Neuronal stem cell (in vitro differentiated cells): ENCODE results near the gene MAP3K20.

ENCODE experiments used
- DNase-seq: peaks from one replicate; pipeline ENCODE4 v3.0.0-alpha.2; 2013; ENCODE audit warnings: low spot score
- H2AFZ ChIP-seq: one replicate; pipeline ENCODE4 v1.6.1; 2013; ENCODE audit warnings: mild to moderate bottlenecking, low read length, inconsistent platforms
- H2AK5ac ChIP-seq: 2 replicates; pipeline ENCODE4 v1.6.1; 2013; ENCODE audit warnings: low read depth, mild to moderate bottlenecking, inconsistent platforms, low read length, moderate library complexity, mixed read lengths
- H2BK120ac ChIP-seq: 2 replicates; pipeline ENCODE4 v1.6.1; 2013; ENCODE audit warnings: low read depth, mild to moderate bottlenecking, inconsistent platforms, low read length, moderate library complexity, mixed read lengths
- H2BK12ac ChIP-seq: one replicate; pipeline ENCODE4 v1.6.1; 2013; ENCODE audit warnings: low read length, inconsistent platforms
- H2BK15ac ChIP-seq: 2 replicates; pipeline ENCODE4 v1.6.1; 2013; ENCODE audit warnings: mild to moderate bottlenecking, low read length, inconsistent platforms, mixed read lengths
- H2BK5ac ChIP-seq: one replicate; pipeline ENCODE4 v1.6.1; 2013; ENCODE audit warnings: inconsistent platforms, mild to moderate bottlenecking, low read length, moderate library complexity
- H3K14ac ChIP-seq: one replicate; pipeline ENCODE4 v1.6.1; 2013; ENCODE audit warnings: low read length, inconsistent platforms
- H3K18ac ChIP-seq: 2 replicates; pipeline ENCODE4 v1.6.1; 2013; ENCODE audit warnings: low read length, inconsistent platforms
- H3K23ac ChIP-seq: 2 replicates; pipeline ENCODE4 v1.6.1; 2013; ENCODE audit warnings: low read depth, mild to moderate bottlenecking, mixed read lengths, low read length, inconsistent platforms; ENCODE audit not compliant: poor library complexity
- H3K27ac ChIP-seq: replicated peaks from 3 replicates; pipeline ENCODE4 v1.5.1; 2013; ENCODE audit warnings: low read length, inconsistent platforms
- H3K27me3 ChIP-seq, 3 experiments: 2 replicates each; pipeline ENCODE4 v1.6.1; 2013; ENCODE audit warnings: low read length in 3 of 3, mild to moderate bottlenecking in 2 of 3, inconsistent platforms in 1 of 3, low read depth in 1 of 3, mixed read lengths in 1 of 3, moderate library complexity in 1 of 3; ENCODE audit not compliant: control insufficient read depth in 3 of 3, insufficient read depth in 3 of 3
- H3K36me3 ChIP-seq, 2 donors: replicated peaks in 1 of 2; 2 replicates each; pipeline ENCODE4 v1.6.1; 2013; ENCODE audit warnings: low read length in 2 of 2; ENCODE audit not compliant: control insufficient read depth in 2 of 2, insufficient read depth in 2 of 2
- H3K4ac ChIP-seq: 2 replicates; pipeline ENCODE4 v1.6.1; 2013; ENCODE audit warnings: inconsistent platforms, mild to moderate bottlenecking, low read length, moderate library complexity
- H3K4me1 ChIP-seq, 2 donors: 1 replicate in 1 of 2; 2 replicates in 1 of 2; pipeline ENCODE4 v1.6.1; 2013; ENCODE audit warnings: low read length in 2 of 2, low read depth in 1 of 2; ENCODE audit not compliant: control insufficient read depth in 2 of 2, insufficient read depth in 1 of 2
- H3K4me2 ChIP-seq: one replicate; pipeline ENCODE4 v1.6.1; 2013; ENCODE audit warnings: mild to moderate bottlenecking, low read length, inconsistent platforms; ENCODE audit not compliant: insufficient read depth, poor library complexity, severe bottlenecking
- H3K4me3 ChIP-seq, 2 donors: 2 replicates each; pipeline ENCODE4 v1.5.1; 2013; ENCODE audit warnings: low read length in 2 of 2, mild to moderate bottlenecking in 2 of 2, inconsistent platforms in 1 of 2, moderate library complexity in 1 of 2
- H3K79me1 ChIP-seq: one replicate; pipeline ENCODE4 v1.6.1; 2013; ENCODE audit warnings: low read depth, mild to moderate bottlenecking, inconsistent platforms, low read length, moderate library complexity
- H3K9ac ChIP-seq: one replicate; pipeline ENCODE4 v1.6.1; 2013; ENCODE audit warnings: mild to moderate bottlenecking, low read depth, low read length, inconsistent platforms; ENCODE audit not compliant: poor library complexity
- H3K9me3 ChIP-seq, 2 donors: replicated peaks in 1 of 2; 2 replicates each; pipeline versions ENCODE3 to v1.6.1; 2013; ENCODE audit warnings: low read length in 2 of 2, mild to moderate bottlenecking in 2 of 2, inconsistent platforms in 1 of 2, low read depth in 1 of 2, mixed read lengths in 1 of 2, moderate library complexity in 1 of 2; ENCODE audit not compliant: control insufficient read depth in 2 of 2, insufficient read depth in 1 of 2
- H4K8ac ChIP-seq: one replicate; pipeline ENCODE4 v1.6.1; 2013; ENCODE audit warnings: low read depth, mild to moderate bottlenecking, inconsistent platforms, low read length, moderate library complexity
- H4K91ac ChIP-seq: one replicate; pipeline ENCODE4 v1.6.1; 2013; ENCODE audit warnings: low read length, low read depth, mild to moderate bottlenecking, inconsistent platforms; ENCODE audit not compliant: poor library complexity
- WGBS, 2 donors: extraction: QIAGEN DNeasy Blood & Tissue Kit; methylation state at CpG; one replicate each; pipeline ENCODE4 v1.1.7; 2013; ENCODE audit warnings: missing lambda C conversion rate in 2 of 2, mixed read lengths in 1 of 2; ENCODE audit not compliant: insufficient read length in 2 of 2, insufficient replicate concordance in 1 of 2; ENCODE audit errors: extremely low coverage in 2 of 2; 5-methylcytosine and 5-hydroxymethylcytosine counted together

MAP3K20 gene

DNA sequence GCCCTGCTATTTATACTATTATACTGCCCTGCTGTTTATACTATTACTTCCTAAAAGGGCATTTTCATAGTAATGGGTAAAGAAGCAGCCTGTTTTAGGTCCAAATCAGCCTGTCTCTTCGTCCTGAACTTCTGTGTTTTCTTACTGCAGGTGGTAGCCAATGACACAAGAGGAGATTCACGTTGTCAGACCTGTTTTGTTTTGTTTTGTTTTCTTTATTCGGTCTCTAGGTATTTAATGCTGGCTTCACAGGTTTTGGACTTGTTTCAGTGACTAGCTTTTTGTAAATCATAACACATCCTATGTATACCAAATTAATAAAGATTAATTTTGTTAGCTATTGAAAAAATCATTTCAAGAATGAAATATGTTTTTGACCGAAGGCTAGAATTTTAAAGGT is 116.4 kb downstream of the MAP3K20 start:
- H3K14ac ChIP-seq = no peak overlapping the region
- no peak overlapping the region for H2BK12ac ChIP-seq
- H3K9me3 ChIP-seq = no peaks in the 10 kb centered on the region
- no peak overlapping the region for H2AFZ ChIP-seq
- H2BK5ac ChIP-seq = no peak overlapping the region
- H3K27ac ChIP-seq = no peak overlapping the region
- WGBS, 2 donors = no CpG with 5 or more reads among the region's 4 CpGs
- H3K23ac ChIP-seq = no peak overlapping the region
- H3K4me2 ChIP-seq = no peak overlapping the region
- no peak overlapping the region for H2BK120ac ChIP-seq
- H4K91ac ChIP-seq = no peak overlapping the region
- peaks cover 0 to 18% of the 10 kb centered on the region in 2 donors for H3K36me3 ChIP-seq
- no peak overlapping the region for H3K9ac ChIP-seq
- H2AK5ac ChIP-seq = no peak overlapping the region
- H3K18ac ChIP-seq = no peak overlapping the region
- H4K8ac ChIP-seq = no peak overlapping the region
- no peak overlapping the region for H3K4me3 ChIP-seq
- no peak for DNase-seq
- no peak overlapping the region for H3K4ac ChIP-seq
- H2BK15ac ChIP-seq = no peak overlapping the region
- peaks cover 6 to 15% of the 10 kb centered on the region in 2 donors for H3K4me1 ChIP-seq
- H3K27me3 ChIP-seq = no peaks in the 10 kb centered on the region
- no peaks in the 10 kb centered on the region for H3K79me1 ChIP-seq

- Histone ChIP-seq H2BK5ac (no peak overlapping the region), H2AK5ac (no peak overlapping the region), H3K4ac (no peak overlapping the region), H2BK12ac (no peak overlapping the region), H3K9ac (no peak overlapping the region), H3K79me1 (no peaks in the 10 kb centered on the region), H4K91ac (no peak overlapping the region), H3K18ac (no peak overlapping the region), H3K14ac (no peak overlapping the region), H3K36me3 (peaks cover 0 to 29% of the 10 kb centered on the region in 2 donors), H3K9me3 (no peaks in the 10 kb centered on the region), H4K8ac (no peak overlapping the region), H3K4me3 (no peak overlapping the region), H2BK120ac (no peak overlapping the region), H3K23ac (no peak overlapping the region), H3K4me1 (peaks cover 6 to 15% of the 10 kb centered on the region in 2 donors), H2BK15ac (no peak overlapping the region), H3K27ac (no peak overlapping the region), H3K4me2 (no peak overlapping the region), H2AFZ (no peak overlapping the region), H3K27me3 (no peaks in the 10 kb centered on the region)
- DNase-seq = no peak
- no CpG with 5 or more reads among the region's 1 CpG for WGBS, 2 donors
Measured at GRCh38 chr2:173193925-173194324, 118.3 kb downstream of the MAP3K20 start.

GRCh38 chr2:173195100-173195499 is 119.5 kb downstream of the MAP3K20 start:
- Histone ChIP-seq H3K14ac (no peak overlapping the region), H3K27ac (no peak overlapping the region), H3K79me1 (no peaks in the 10 kb centered on the region), H4K91ac (no peak overlapping the region), H2BK5ac (no peak overlapping the region), H2BK12ac (no peak overlapping the region), H4K8ac (no peak overlapping the region), H2BK15ac (no peak overlapping the region), H2AFZ (no peak overlapping the region), H3K9me3 (no peaks in the 10 kb centered on the region), H3K4me3 (no peak overlapping the region), H3K4me2 (no peak overlapping the region), H3K4ac (no peak overlapping the region), H3K18ac (no peak overlapping the region), H3K23ac (no peak overlapping the region), H3K4me1 (peaks cover 6 to 15% of the 10 kb centered on the region in 2 donors), H3K36me3 (peaks cover 0 to 27% of the 10 kb centered on the region in 2 donors), H2AK5ac (no peak overlapping the region), H3K9ac (no peak overlapping the region), H2BK120ac (no peak overlapping the region), H3K27me3 (no peaks in the 10 kb centered on the region)
- no peak for DNase-seq
- WGBS, 2 donors = no CpG with 5 or more reads among the region's 3 CpGs

GRCh38 chr2:173196080-173196479 is 120.4 kb downstream of the MAP3K20 start:
- H3K18ac ChIP-seq = no peak overlapping the region
- H3K9me3 ChIP-seq = no peaks in the 10 kb centered on the region
- H3K27me3 ChIP-seq = no peaks in the 10 kb centered on the region
- H3K4me2 ChIP-seq = no peak overlapping the region
- no peak overlapping the region for H2AFZ ChIP-seq
- H3K79me1 ChIP-seq = no peaks in the 10 kb centered on the region
- no peak overlapping the region for H4K91ac ChIP-seq
- H2AK5ac ChIP-seq = no peak overlapping the region
- H3K27ac ChIP-seq = no peak overlapping the region
- H4K8ac ChIP-seq = no peak overlapping the region
- H3K4ac ChIP-seq = no peak overlapping the region
- H3K14ac ChIP-seq = no peak overlapping the region
- H3K4me1 ChIP-seq = peaks cover 6 to 15% of the 10 kb centered on the region in 2 donors
- no peak overlapping the region for H2BK5ac ChIP-seq
- H2BK120ac ChIP-seq = no peak overlapping the region
- H2BK12ac ChIP-seq = no peak overlapping the region
- DNase-seq = no peak
- WGBS, 2 donors = no CpG with 5 or more reads among the region's 6 CpGs
- H3K4me3 ChIP-seq = no peak overlapping the region
- peaks cover 0 to 20% of the 10 kb centered on the region in 2 donors for H3K36me3 ChIP-seq
- H3K9ac ChIP-seq = no peak overlapping the region
- no peak overlapping the region for H3K23ac ChIP-seq
- no peak overlapping the region for H2BK15ac ChIP-seq
